Astrocyte (in vitro differentiated cells and primary cell): Measurements from ENCODE around the gene LRIG1. TPM values are rescaled to one million over a fixed set of nuclear protein-coding genes. Genes with fewer than 3 reads are reported as not detected.
A peak's percentile ranks its signal among the peaks of the same experiment; 100 is the strongest.

Experiments
- DNase-seq: peaks from one replicate; pipeline ENCODE4 v3.0.0-alpha.2; 2010; ENCODE audit warnings: low read depth
- FAIRE-seq: peaks from 2 replicates; lab custom pipeline; 2011; peaks lifted over from hg19 to GRCh38; lab: Jason Lieb, UNC
- H2AFZ ChIP-seq: 2 replicates; pipeline ENCODE4 v1.6.0; 2012; ENCODE audit warnings: low read depth, low read length, inconsistent platforms
- H3K27ac ChIP-seq: 2 replicates; pipeline ENCODE4 v1.5.1; 2011; ENCODE audit warnings: low read depth, low read length, inconsistent platforms
- H3K27me3 ChIP-seq: 2 replicates; pipeline ENCODE4 v1.6.0; 2011; ENCODE audit warnings: low read length, inconsistent platforms; ENCODE audit not compliant: insufficient read depth
- H3K36me3 ChIP-seq: 2 replicates; pipeline ENCODE4 v1.5.1; 2011; ENCODE audit warnings: low read length, inconsistent platforms; ENCODE audit not compliant: insufficient read depth
- H3K4me1 ChIP-seq: 2 replicates; pipeline ENCODE4 v1.5.1; 2011; ENCODE audit warnings: low read length, inconsistent platforms; ENCODE audit not compliant: insufficient read depth
- H3K4me2 ChIP-seq: 2 replicates; pipeline ENCODE4 v1.6.0; 2012; ENCODE audit warnings: low read length, inconsistent platforms
- H3K4me3 ChIP-seq: 2 replicates; pipeline ENCODE4 v1.5.1; 2011; ENCODE audit warnings: low read depth, mild to moderate bottlenecking, low read length, inconsistent platforms; ENCODE audit not compliant: insufficient read depth
- H3K79me2 ChIP-seq: 2 replicates; pipeline ENCODE4 v1.6.0; 2012; ENCODE audit warnings: mild to moderate bottlenecking, low read length, inconsistent platforms; ENCODE audit not compliant: insufficient read depth
- H3K9ac ChIP-seq: 2 replicates; pipeline ENCODE4 v1.6.0; 2012; ENCODE audit warnings: mild to moderate bottlenecking, low read length, inconsistent platforms
- H3K9me3 ChIP-seq: 2 replicates; pipeline ENCODE4 v1.5.1; 2012; ENCODE audit warnings: low read depth, mild to moderate bottlenecking, low read length, inconsistent platforms; ENCODE audit not compliant: insufficient read depth
- H4K20me1 ChIP-seq: 2 replicates; pipeline ENCODE4 v1.6.0; 2012; ENCODE audit warnings: low read length, inconsistent platforms; ENCODE audit not compliant: insufficient read depth
- H3K27ac Mint-ChIP-seq: one replicate; pipeline ENCODE4 v1.8.0; 2021; ENCODE audit warnings: mild to moderate bottlenecking, mixed read lengths; ENCODE audit not compliant: unreplicated experiment
- H3K27me3 Mint-ChIP-seq: one replicate; pipeline ENCODE4 v1.8.0; 2021; ENCODE audit warnings: low read depth, mixed read lengths; ENCODE audit not compliant: unreplicated experiment
- H3K36me3 Mint-ChIP-seq: one replicate; pipeline ENCODE4 v1.8.0; 2021; ENCODE audit warnings: low read depth, mixed read lengths; ENCODE audit not compliant: unreplicated experiment
- H3K4me1 Mint-ChIP-seq: one replicate; pipeline ENCODE4 v1.8.0; 2021; ENCODE audit warnings: low read depth, mixed read lengths; ENCODE audit not compliant: unreplicated experiment
- H3K4me3 Mint-ChIP-seq: one replicate; pipeline ENCODE4 v1.8.0; 2021; ENCODE audit warnings: mild to moderate bottlenecking, moderate library complexity, mixed read lengths; ENCODE audit not compliant: unreplicated experiment
- H3K9me3 Mint-ChIP-seq: one replicate; pipeline ENCODE4 v1.8.0; 2021; ENCODE audit warnings: mild to moderate bottlenecking, mixed read lengths; ENCODE audit not compliant: unreplicated experiment
- EZH2 ChIP-seq: IDR thresholded peaks from 2 replicates; pipeline ENCODE4 v1.6.1; 2012; ENCODE audit warnings: mild to moderate bottlenecking, low read length, inconsistent platforms; ENCODE audit not compliant: insufficient read depth
- total RNA-seq: library from RNA; stranded (reverse); gene quantifications from 2 replicates; pipeline ENCODE4 v1.2.1, GENCODE V29; 2021
- TF ChIP-seq, protein P1 (sequence below): IDR thresholded peaks from 2 replicates; pipeline ENCODE4 v1.5.1; 2011; ENCODE audit warnings: low read depth, mild to moderate bottlenecking, inconsistent platforms, low read length, moderate library complexity; ENCODE audit not compliant: insufficient read depth

LRIG1 gene
- total RNA-seq, 1 donor from 2014 or later: 39.7 TPM

DNA sequence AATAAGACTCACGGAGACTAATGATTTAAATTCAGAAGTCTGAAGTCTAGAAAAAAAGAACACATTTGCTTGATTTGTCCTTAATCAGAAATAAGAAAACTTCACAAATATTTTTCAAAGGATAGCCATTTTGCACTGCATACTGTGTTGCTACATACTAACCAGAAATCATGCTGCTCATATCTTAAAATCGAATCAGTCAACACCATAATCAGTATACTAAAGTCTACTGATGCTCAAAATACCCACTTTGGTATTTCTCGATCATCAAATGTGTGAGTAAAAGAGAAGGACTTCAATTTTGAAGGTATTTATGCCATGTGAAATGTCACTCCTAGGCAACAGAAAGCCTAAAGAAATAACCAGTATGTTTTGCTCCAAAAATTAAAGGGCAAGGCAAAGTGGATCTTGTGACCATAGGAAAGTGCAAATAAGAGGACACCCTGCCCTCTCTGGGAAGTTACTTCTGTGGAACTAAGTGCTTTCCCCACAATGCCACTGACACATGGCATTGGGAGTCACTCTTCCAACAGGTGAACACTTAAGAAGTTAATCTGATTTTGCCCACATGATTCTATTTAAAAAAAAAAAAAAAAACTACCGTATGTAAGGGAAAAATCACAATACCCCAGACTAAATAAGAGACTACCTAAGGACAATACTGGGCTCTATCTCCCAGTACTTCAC, 2.7 kb downstream of the LRIG1 start:
- H4K20me1 ChIP-seq: peaks cover 53% of the 10 kb centered on the region
- H3K79me2 ChIP-seq: peaks cover 65% of the 10 kb centered on the region
- peaks cover 53% of the 10 kb centered on the region for H3K4me1 Mint-ChIP-seq
- H2AFZ ChIP-seq: no peak overlapping the region
- peak overlapping the region; percentile 99 for H3K4me3 Mint-ChIP-seq
- peak overlapping the region; percentile 90 for H3K9ac ChIP-seq
- peaks cover 23% of the 10 kb centered on the region for H3K4me1 ChIP-seq
- TF ChIP-seq, protein P1, sequence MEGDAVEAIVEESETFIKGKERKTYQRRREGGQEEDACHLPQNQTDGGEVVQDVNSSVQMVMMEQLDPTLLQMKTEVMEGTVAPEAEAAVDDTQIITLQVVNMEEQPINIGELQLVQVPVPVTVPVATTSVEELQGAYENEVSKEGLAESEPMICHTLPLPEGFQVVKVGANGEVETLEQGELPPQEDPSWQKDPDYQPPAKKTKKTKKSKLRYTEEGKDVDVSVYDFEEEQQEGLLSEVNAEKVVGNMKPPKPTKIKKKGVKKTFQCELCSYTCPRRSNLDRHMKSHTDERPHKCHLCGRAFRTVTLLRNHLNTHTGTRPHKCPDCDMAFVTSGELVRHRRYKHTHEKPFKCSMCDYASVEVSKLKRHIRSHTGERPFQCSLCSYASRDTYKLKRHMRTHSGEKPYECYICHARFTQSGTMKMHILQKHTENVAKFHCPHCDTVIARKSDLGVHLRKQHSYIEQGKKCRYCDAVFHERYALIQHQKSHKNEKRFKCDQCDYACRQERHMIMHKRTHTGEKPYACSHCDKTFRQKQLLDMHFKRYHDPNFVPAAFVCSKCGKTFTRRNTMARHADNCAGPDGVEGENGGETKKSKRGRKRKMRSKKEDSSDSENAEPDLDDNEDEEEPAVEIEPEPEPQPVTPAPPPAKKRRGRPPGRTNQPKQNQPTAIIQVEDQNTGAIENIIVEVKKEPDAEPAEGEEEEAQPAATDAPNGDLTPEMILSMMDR: no peak
- TF ChIP-seq EZH2: no peak
- no peaks in the 10 kb centered on the region for H3K36me3 ChIP-seq
- no peaks in the 10 kb centered on the region for H3K9me3 ChIP-seq
- no peak overlapping the region for H3K27ac Mint-ChIP-seq
- no peak for DNase-seq
- H3K27me3 Mint-ChIP-seq: no peaks in the 10 kb centered on the region
- peak overlapping the region; percentile 99 for H3K4me2 ChIP-seq
- peaks cover 7% of the 10 kb centered on the region for H3K27me3 ChIP-seq
- no peak overlapping the region for H3K27ac ChIP-seq
- FAIRE-seq: no peak
- H3K9me3 Mint-ChIP-seq: no peaks in the 10 kb centered on the region
- peak overlapping the region; percentile 77 for H3K4me3 ChIP-seq
- H3K36me3 Mint-ChIP-seq: no peaks in the 10 kb centered on the region

DNA sequence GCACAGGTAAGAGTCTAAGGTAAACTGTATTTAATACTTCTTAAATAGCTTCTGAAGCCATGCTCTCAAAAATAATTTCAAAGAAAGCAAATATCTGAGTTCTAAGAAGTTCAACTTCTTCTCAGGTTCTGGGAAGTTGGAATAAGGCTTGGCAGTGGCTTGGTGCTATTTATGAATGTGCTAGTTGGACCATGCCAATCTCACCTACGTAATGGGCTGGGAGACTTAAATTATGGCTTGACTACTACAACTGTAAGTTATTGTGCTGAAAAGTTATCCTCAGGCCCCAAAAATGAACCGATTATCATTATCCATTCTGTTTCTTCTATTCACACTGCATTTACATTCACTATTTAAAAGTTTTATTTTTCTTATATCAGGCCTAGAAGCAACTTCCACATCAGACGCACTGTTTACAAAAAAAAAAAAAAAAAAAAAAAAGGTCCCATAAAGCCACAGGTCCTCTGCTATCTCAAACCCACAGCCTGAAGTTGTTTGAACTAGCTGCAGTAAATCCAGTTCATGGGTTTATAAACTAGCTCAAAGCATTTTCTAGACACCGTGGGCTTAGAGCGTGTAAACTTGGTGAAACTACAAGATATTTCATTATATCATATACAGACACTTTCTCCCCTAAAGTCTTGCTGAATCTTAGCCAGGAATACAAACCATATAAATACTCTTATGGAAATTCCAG, 3.4 kb downstream of the LRIG1 start:
- FAIRE-seq: no peak
- no peak overlapping the region for H3K4me3 ChIP-seq
- H3K27ac ChIP-seq: no peak overlapping the region
- H4K20me1 ChIP-seq: peaks cover 59% of the 10 kb centered on the region
- peak overlapping the region; percentile 99 for H3K4me3 Mint-ChIP-seq
- peak overlapping the region; percentile 99 for H3K4me2 ChIP-seq
- no peak overlapping the region for H2AFZ ChIP-seq
- H3K79me2 ChIP-seq: peaks cover 72% of the 10 kb centered on the region
- DNase-seq: no peak
- no peaks in the 10 kb centered on the region for H3K36me3 Mint-ChIP-seq
- peak overlapping the region; percentile 90 for H3K9ac ChIP-seq
- no peaks in the 10 kb centered on the region for H3K9me3 Mint-ChIP-seq
- H3K27ac Mint-ChIP-seq: no peak overlapping the region
- no peaks in the 10 kb centered on the region for H3K9me3 ChIP-seq
- H3K4me1 Mint-ChIP-seq: peaks cover 57% of the 10 kb centered on the region
- TF ChIP-seq, protein P1: no peak
- no peak for TF ChIP-seq EZH2
- H3K27me3 Mint-ChIP-seq: no peaks in the 10 kb centered on the region
- peaks cover 23% of the 10 kb centered on the region for H3K4me1 ChIP-seq
- H3K36me3 ChIP-seq: no peaks in the 10 kb centered on the region
- H3K27me3 ChIP-seq: peaks cover 5% of the 10 kb centered on the region
